ENCODE data around the gene PRKAR2A. TPM values are rescaled to one million over a fixed set of nuclear protein-coding genes. Genes with fewer than 3 reads are reported as not detected.

PRKAR2A gene
- total and polyA plus RNA-seq, 2 donors (not counting 3 experiments of a cell fraction or from before 2014, with no cell fraction given), result 8.6 to 69.9 TPM

GRCh38 chr3:48698891-48699290, 148.8 kb downstream of the PRKAR2A start:
- ChIA-PET POLR2A (no interaction called here), CTCF (interaction anchor here (1.3 kb wide), 1 partner anchor 13 kb away, joined by 7 read pairs; the partner anchor contains the start of gene NCKIPSD)
- H3K4me3 ChIP-seq (replicated peaks in 1 of 3; ENCODE audit: insufficient read depth in 1 of 3, low read depth in 1 of 3, low read length in 3 of 3), result no peak overlapping the region
- no peak for TF ChIP-seq MYC (IDR thresholded peaks at IDR 0.05; ENCODE audit: low read depth, low read length)
- TF ChIP-seq CTCF (IDR thresholded peaks at IDR 0.05; ENCODE audit: extremely low read depth in 1 of 2, insufficient read depth in 1 of 2, low read depth in 1 of 2, low read length in 2 of 2), result no peak
- TF ChIP-seq POLR2A (IDR thresholded peaks at IDR 0.05; ENCODE audit: low read depth, low read length), result no peak
- no peak for TF ChIP-seq EZH2 (IDR thresholded peaks at IDR 0.05; ENCODE audit: borderline replicate concordance, low read depth, low read length, severe bottlenecking)
- TF ChIP-seq MAX (IDR thresholded peaks at IDR 0.05; ENCODE audit: insufficient read depth, insufficient read length), result no peak
- TF ChIP-seq JUN (IDR thresholded peaks at IDR 0.05; ENCODE audit: borderline replicate concordance, insufficient read depth, insufficient read length, low read depth), result no peak
- TF ChIP-seq GATA2 (IDR thresholded peaks at IDR 0.05; ENCODE audit: insufficient read depth, insufficient read length, low read depth, low read length), result no peak
- TF ChIP-seq POLR2AphosphoS5 (IDR thresholded peaks at IDR 0.05; ENCODE audit: insufficient read depth, low read depth, low read length), result no peak
- no peak for TF ChIP-seq FOS (IDR thresholded peaks at IDR 0.05; ENCODE audit: borderline replicate concordance, insufficient read depth, low read length)
- no peaks in the 10 kb centered on the region for H3K9me3 ChIP-seq (replicated peaks; ENCODE audit: control insufficient read depth, insufficient read depth, low read length)
- FAIRE-seq, result no peak
- H3K4me1 ChIP-seq (ENCODE audit: control insufficient read depth, extremely low read depth, insufficient read depth, low read length), result peaks cover 20% of the 10 kb centered on the region
- no peak overlapping the region for H3K27ac ChIP-seq (ENCODE audit: insufficient read depth, low read depth, low read length)
- DNase-seq (ENCODE audit: low read depth, low spot score), result no peak
- intact Hi-C loops (cut with micrococcal nuclease) (no loop called here), dilution Hi-C loops (cut with MboI; ENCODE audit: extremely low pct_ligation_motif_present, low sequenced_read_pairs) (no loop called here)
- no peak overlapping the region for H2AFZ ChIP-seq (ENCODE audit: low read depth, low read length)
- peaks cover 80% of the 10 kb centered on the region for H3K79me2 ChIP-seq (ENCODE audit: control insufficient read depth, insufficient read depth, low read length)
- no peaks in the 10 kb centered on the region for H3K27me3 ChIP-seq (ENCODE audit: control insufficient read depth in 2 of 2, insufficient read depth in 2 of 2, low read length in 2 of 2)
- peaks cover 10 to 17% of the 10 kb centered on the region in 2 experiments for H3K36me3 ChIP-seq (ENCODE audit: control insufficient read depth in 2 of 2, extremely low read depth in 1 of 2, insufficient read depth in 2 of 2, low read length in 2 of 2)
- no peaks in the 10 kb centered on the region for H3K9me1 ChIP-seq (replicated peaks; ENCODE audit: control insufficient read depth, extremely low read depth, insufficient read depth, low read length)
- H3K4me2 ChIP-seq (ENCODE audit: insufficient read depth, low read length), result no peak overlapping the region
- no TSS peak for BruUV-seq (replicated peaks)
- no peak overlapping the region for H3K9ac ChIP-seq (replicated peaks; ENCODE audit: extremely low read depth, insufficient read depth, low read length)
- peaks cover 18% of the 10 kb centered on the region for H4K20me1 ChIP-seq (replicated peaks; ENCODE audit: control insufficient read depth, extremely low read depth, insufficient read depth, low read length)

Data from endothelial cell of umbilical vein (primary cell).